ENCODE data around the gene LOX.

GRCh38 chr5:122112733-122113558 is 34.9 kb upstream of the LOX start:
- no peak for TF ChIP-seq POLR2A (IDR thresholded peaks at IDR 0.05)
- no peak for TF ChIP-seq CTCF (IDR thresholded peaks at IDR 0.05)
- no peak for TF ChIP-seq POLR2AphosphoS5 (IDR thresholded peaks at IDR 0.05; ENCODE audit: insufficient read depth in 1 of 2, low read depth in 1 of 2)

Data from vagina (tissue), 2 donors.